ENCODE results near the gene NES. TPM values are rescaled to one million over a fixed set of nuclear protein-coding genes. Genes with fewer than 3 reads are reported as not detected.

NES gene
- total and polyA plus RNA-seq, 2 of the 8 experiments (the other 6 are each of a cell fraction or from before 2014, with no cell fraction given), result 13.3 to 135 TPM

GRCh38 chr1:156666862-156667609, 10.2 kb downstream of the NES start (continued):
- TF ChIP-seq YY1 (IDR thresholded peaks at IDR 0.05; ENCODE audit: low read depth, low read length), result no peak
- TF ChIP-seq CTCF (IDR thresholded peaks at IDR 0.05; ENCODE audit: control extremely low read depth in 1 of 3, insufficient read depth in 1 of 3, low read depth in 1 of 3, low read length in 3 of 3), result no peak
- TF ChIP-seq BACH1 (IDR thresholded peaks at IDR 0.05; ENCODE audit: low read length), result no peak
- no peak for TF ChIP-seq BCL11A (IDR thresholded peaks at IDR 0.05; ENCODE audit: low read depth in 2 of 2, low read length in 2 of 2)
- TF ChIP-seq NANOG (IDR thresholded peaks at IDR 0.05; ENCODE audit: insufficient read depth, low read depth, low read length, poor library complexity, severe bottlenecking), result no peak
- no peak for TF ChIP-seq GTF2F1 (IDR thresholded peaks at IDR 0.05; ENCODE audit: borderline replicate concordance, low read depth, low read length)
- no peak for TF ChIP-seq SAP30 (IDR thresholded peaks at IDR 0.05; ENCODE audit: insufficient read depth, insufficient replicate concordance, low read length)
